Parathyroid adenoma (tissue), 2 donors: Measurements from ENCODE around the gene ITPKC.

Source experiments
- H2AFZ ChIP-seq: fragments of 300-600 bp; sonication (generic); one replicate; pipeline ENCODE4 v1.7.0; 2017; ENCODE audit warnings: antibody characterized with exemption, mild to moderate bottlenecking
- H3K27ac ChIP-seq: fragments of 300-600 bp; sonication (generic); one replicate; pipeline ENCODE4 v1.7.0; 2017
- H3K27me3 ChIP-seq: fragments of 300-600 bp; sonication (generic); one replicate; pipeline ENCODE4 v1.7.0; 2017; ENCODE audit warnings: low read length; ENCODE audit not compliant: control insufficient read depth, insufficient read depth
- H3K36me3 ChIP-seq: fragments of 300-600 bp; sonication (generic); one replicate; pipeline ENCODE4 v1.7.0; 2017; ENCODE audit warnings: low read length; ENCODE audit not compliant: control insufficient read depth, insufficient read depth
- H3K4me1 ChIP-seq: fragments of 300-600 bp; sonication (generic); one replicate; pipeline ENCODE4 v1.7.0; 2017; ENCODE audit warnings: control low read depth
- H3K4me2 ChIP-seq: fragments of 300-600 bp; sonication (generic); one replicate; pipeline ENCODE4 v1.7.0; 2017; ENCODE audit warnings: low read length
- H3K4me3 ChIP-seq: fragments of 300-600 bp; sonication (generic); one replicate; pipeline ENCODE4 v1.7.0; 2017; ENCODE audit warnings: low read depth, low read length
- H3K79me2 ChIP-seq: fragments of 300-600 bp; sonication (generic); one replicate; pipeline ENCODE4 v1.7.0; 2017; ENCODE audit warnings: control low read depth
- H3K9ac ChIP-seq: fragments of 300-600 bp; sonication (generic); one replicate; pipeline ENCODE4 v1.7.0; 2017; ENCODE audit warnings: mild to moderate bottlenecking
- H3K9me3 ChIP-seq: fragments of 300-600 bp; sonication (generic); one replicate; pipeline ENCODE4 v1.7.0; 2017; ENCODE audit warnings: low read length; ENCODE audit not compliant: control insufficient read depth
- TF ChIP-seq, protein P1 (sequence below): fragments of 300-600 bp; sonication (generic); IDR thresholded peaks from one replicate; pipeline ENCODE4 v1.7.0; 2017; ENCODE audit warnings: antibody characterized with exemption, mild to moderate bottlenecking
- donor health status: primary hyperparathyroidism.

The ITPKC gene

DNA sequence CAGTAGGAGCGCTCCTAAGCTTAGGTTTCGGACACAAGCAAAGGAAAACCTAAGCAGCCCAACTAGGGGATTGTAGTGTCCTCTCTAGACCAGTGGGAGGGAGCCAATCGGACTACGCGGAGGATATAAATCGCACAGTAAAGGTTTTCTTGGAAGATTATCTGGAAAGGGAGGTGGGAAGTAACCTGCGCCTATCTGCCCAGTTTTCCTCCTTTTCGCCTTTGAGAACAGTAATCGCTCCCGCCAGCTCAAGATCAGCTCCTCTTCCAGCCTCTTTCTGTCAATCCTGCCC lies 60.7 kb downstream of the ITPKC start:
- H3K4me2 ChIP-seq: peak overlapping the region; percentile 100
- no peaks in the 10 kb centered on the region for H3K79me2 ChIP-seq
- H3K9me3 ChIP-seq: no peaks in the 10 kb centered on the region
- TF ChIP-seq, protein P1, sequence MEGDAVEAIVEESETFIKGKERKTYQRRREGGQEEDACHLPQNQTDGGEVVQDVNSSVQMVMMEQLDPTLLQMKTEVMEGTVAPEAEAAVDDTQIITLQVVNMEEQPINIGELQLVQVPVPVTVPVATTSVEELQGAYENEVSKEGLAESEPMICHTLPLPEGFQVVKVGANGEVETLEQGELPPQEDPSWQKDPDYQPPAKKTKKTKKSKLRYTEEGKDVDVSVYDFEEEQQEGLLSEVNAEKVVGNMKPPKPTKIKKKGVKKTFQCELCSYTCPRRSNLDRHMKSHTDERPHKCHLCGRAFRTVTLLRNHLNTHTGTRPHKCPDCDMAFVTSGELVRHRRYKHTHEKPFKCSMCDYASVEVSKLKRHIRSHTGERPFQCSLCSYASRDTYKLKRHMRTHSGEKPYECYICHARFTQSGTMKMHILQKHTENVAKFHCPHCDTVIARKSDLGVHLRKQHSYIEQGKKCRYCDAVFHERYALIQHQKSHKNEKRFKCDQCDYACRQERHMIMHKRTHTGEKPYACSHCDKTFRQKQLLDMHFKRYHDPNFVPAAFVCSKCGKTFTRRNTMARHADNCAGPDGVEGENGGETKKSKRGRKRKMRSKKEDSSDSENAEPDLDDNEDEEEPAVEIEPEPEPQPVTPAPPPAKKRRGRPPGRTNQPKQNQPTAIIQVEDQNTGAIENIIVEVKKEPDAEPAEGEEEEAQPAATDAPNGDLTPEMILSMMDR: no peak
- no peak overlapping the region for H3K9ac ChIP-seq
- no peaks in the 10 kb centered on the region for H3K36me3 ChIP-seq
- H3K27me3 ChIP-seq: no peaks in the 10 kb centered on the region
- peak overlapping the region; percentile 85 for H2AFZ ChIP-seq
- H3K4me3 ChIP-seq: peak overlapping the region; percentile 99
- peaks cover 2% of the 10 kb centered on the region for H3K4me1 ChIP-seq
- peak overlapping the region; percentile 98 for H3K27ac ChIP-seq

DNA sequence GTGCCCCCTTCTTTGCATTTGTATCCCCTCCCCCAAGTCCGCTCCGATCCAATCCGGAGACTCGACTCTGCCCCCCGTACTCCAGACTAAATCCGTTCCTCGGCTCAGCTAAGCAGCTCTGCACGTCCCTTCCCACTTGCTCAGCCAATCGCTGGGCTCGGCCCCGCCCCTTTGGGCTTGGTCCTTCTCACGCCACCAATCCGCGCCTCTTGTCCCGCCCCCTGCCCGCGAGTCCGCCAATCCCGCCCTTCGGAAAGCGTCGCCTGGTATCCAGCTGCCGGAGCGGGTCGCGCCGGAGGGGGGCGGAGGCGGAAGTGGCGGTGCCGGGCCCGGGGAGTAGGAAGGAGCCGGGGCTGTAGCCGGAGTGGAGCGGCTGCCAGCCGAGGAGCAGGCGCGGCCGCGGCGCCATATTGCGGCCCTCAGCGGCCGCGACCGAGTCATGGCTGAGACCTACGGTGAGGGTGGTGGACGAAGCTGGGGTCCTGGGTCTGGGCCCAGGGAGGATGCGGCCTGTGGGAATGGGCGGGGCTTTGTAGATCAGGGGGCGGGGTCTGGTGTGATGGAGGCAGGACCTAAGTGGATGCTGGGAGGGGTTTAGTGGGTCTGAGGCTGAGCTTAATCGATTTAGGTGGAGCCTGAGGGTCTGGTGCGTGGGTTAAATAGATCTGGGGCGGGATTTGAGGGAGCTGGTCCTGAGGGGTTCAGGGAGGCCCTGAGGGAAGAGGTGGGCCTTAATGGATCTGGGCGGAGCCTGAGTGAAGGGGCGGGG lies 61.2 kb downstream of the ITPKC start, which contains the start of gene RAB4B:
Gene RAB4B (plus strand): TSS at position 311 of the 769 bp plus-strand sequence. CDS start 129 bp downstream, at position 440.
- TF ChIP-seq, protein P1: peak; percentile 14
- Histone ChIP-seq H3K79me2 (no peaks in the 10 kb centered on the region), H3K9me3 (no peaks in the 10 kb centered on the region), H3K4me1 (peaks cover 2% of the 10 kb centered on the region), H3K27me3 (no peaks in the 10 kb centered on the region), H3K4me3 (peak within 1 kb of the TSS; percentile 99), H3K9ac (peak within 1 kb of the TSS; percentile 57), H3K36me3 (no peaks in the 10 kb centered on the region), H3K27ac (peak within 1 kb of the TSS; percentile 98), H2AFZ (peak within 1 kb of the TSS; percentile 93), H3K4me2 (peak within 1 kb of the TSS; percentile 100)

DNA sequence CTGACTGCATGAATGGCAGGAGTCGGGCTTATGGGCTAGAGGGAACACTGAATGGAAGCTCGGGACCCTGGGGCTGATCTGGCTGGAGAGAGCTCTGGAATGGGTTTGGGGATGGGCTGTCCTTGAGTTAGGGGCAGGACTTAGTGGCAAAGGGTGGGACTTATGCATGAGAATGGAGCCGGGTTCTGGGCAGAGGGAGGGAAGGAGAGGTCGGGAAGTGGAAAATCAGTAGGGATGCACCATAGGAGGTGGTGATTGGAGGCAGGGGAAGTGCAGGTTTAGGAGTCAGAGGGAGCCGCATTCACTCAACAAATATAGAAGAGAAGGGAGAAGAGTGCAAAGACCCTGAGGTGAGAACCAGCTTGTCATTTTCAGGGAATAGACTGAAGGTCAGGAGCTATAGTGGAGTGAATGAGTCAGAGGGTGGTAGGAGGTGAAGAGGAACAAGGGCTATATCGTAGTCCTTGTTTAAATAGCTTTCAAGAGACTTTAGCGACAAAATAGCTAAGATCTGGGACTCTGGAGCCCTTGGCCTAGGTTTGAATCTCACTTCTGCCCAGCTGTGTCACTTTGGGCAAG lies 61.9 kb downstream of the ITPKC start:
- peak overlapping the region; percentile 81 for H3K4me2 ChIP-seq
- H3K79me2 ChIP-seq: no peaks in the 10 kb centered on the region
- no peaks in the 10 kb centered on the region for H3K9me3 ChIP-seq
- no peaks in the 10 kb centered on the region for H3K27me3 ChIP-seq
- peak overlapping the region; percentile 57 for H3K9ac ChIP-seq
- H3K4me1 ChIP-seq: peaks cover 2% of the 10 kb centered on the region
- H3K36me3 ChIP-seq: no peaks in the 10 kb centered on the region
- H2AFZ ChIP-seq: peak overlapping the region; percentile 93
- peak overlapping the region; percentile 98 for H3K27ac ChIP-seq
- TF ChIP-seq, protein P1: no peak
- peak overlapping the region; percentile 99 for H3K4me3 ChIP-seq

DNA sequence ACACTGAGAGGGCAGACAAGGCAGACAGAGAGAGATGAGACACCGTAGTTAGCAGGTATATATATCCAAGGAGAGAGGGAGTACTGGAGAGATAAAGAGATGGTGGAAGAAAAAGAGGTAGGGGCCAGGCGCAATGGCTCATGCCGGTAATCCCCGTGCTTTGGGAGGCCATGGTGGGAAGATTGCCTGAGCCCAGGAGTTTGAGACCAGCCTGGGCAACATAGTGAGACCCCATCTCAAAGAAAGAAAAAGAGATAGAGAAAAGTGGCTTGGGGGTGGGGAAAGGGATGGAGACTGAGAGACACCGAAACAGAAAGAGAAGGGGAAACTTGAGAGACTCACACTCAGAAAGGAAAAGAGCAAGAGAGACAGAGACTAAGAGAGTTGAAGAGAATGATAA lies 63.7 kb downstream of the ITPKC start:
- H3K4me3 ChIP-seq: no peak overlapping the region
- H3K36me3 ChIP-seq: no peaks in the 10 kb centered on the region
- H3K27ac ChIP-seq: no peak overlapping the region
- no peak overlapping the region for H3K9ac ChIP-seq
- H3K4me1 ChIP-seq: peaks cover 2% of the 10 kb centered on the region
- TF ChIP-seq, protein P1: no peak
- no peaks in the 10 kb centered on the region for H3K9me3 ChIP-seq
- H3K4me2 ChIP-seq: no peak overlapping the region
- H3K79me2 ChIP-seq: no peaks in the 10 kb centered on the region
- H2AFZ ChIP-seq: no peak overlapping the region
- H3K27me3 ChIP-seq: no peaks in the 10 kb centered on the region
